ENCODE data around the gene WWOX.

The WWOX gene

DNA sequence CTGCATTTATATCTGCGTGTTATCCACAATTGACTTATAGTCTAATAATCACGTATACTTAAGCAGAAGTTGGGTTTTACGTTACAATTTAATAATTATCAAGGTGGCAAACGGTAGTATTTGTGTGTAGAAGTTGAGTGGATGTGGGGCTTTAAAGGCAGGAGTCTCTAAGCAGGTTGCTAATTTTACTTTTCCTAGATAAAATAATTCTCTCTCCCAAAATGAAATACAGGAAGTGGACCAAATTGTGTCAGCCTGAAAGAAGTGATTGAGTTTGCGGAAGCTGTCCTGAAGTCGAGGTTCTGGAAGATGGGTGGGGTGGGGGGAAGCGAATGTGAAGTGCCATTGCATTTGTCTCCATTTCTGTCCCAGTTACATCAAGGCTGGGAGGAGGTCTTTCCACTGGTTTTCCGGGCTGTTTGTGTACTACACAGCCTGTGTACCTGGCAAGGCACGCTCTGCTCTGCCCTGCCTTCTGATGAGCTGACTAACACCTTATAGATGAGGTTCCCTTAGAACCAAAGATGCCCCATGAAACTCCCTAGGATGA is 385.1 kb downstream of the WWOX start:
- Histone ChIP-seq H3K27ac (ENCODE audit: low read depth, low read length) (no peak overlapping the region), H2AFZ (ENCODE audit: insufficient read depth, low read length, poor library complexity) (no peak overlapping the region), H4K12ac (ENCODE audit: low read depth, low read length) (no peak overlapping the region), H3K4me1 (ENCODE audit: control insufficient read depth in 1 of 2, insufficient read depth in 2 of 2, low read length in 2 of 2) (peaks cover 2 to 7% of the 10 kb centered on the region in 2 experiments), H3K79me1 (ENCODE audit: low read length) (no peaks in the 10 kb centered on the region), H3K4ac (ENCODE audit: low read depth, low read length) (no peak overlapping the region), H3K23ac (ENCODE audit: low read length) (no peak overlapping the region), H3K9ac (ENCODE audit: low read length) (no peak overlapping the region), H4K91ac (ENCODE audit: low read depth, low read length) (no peak overlapping the region), H3K4me2 (ENCODE audit: low read length) (no peak overlapping the region), H2AK5ac (ENCODE audit: low read length) (no peak overlapping the region), H3K4me3 (ENCODE audit: low read depth, low read length) (no peak overlapping the region), H2BK120ac (ENCODE audit: insufficient read depth, low read length, poor library complexity) (no peak overlapping the region), H3K9me3 (ENCODE audit: insufficient read depth, low read depth, low read length) (no peaks in the 10 kb centered on the region), H3K36me3 (ENCODE audit: control insufficient read depth in 1 of 2, insufficient read depth in 2 of 2, low read length in 2 of 2) (no peaks in the 10 kb centered on the region), H3K79me2 (ENCODE audit: control insufficient read depth, insufficient read depth, low read length, poor library complexity) (no peaks in the 10 kb centered on the region), H2BK5ac (ENCODE audit: low read depth, low read length, poor library complexity) (no peak overlapping the region), H4K8ac (ENCODE audit: low read depth, low read length) (no peak overlapping the region), H3K27me3 (ENCODE audit: insufficient read depth, low read length) (no peaks in the 10 kb centered on the region), H2BK12ac (ENCODE audit: low read length) (peak overlapping the region; percentile 17), H3K14ac (ENCODE audit: low read length) (no peak overlapping the region), H3K18ac (ENCODE audit: low read length) (no peak overlapping the region)
- WGBS (ENCODE audit: extremely low coverage, insufficient coverage, insufficient read length): no CpG with 5 or more reads among the region's 9 CpGs
- no peak for DNase-seq

GRCh38 chr16:78485188-78485916 is 385.9 kb downstream of the WWOX start:
- H3K9me3 ChIP-seq (ENCODE audit: insufficient read depth, low read depth, low read length): no peaks in the 10 kb centered on the region
- no peak overlapping the region for H4K91ac ChIP-seq (ENCODE audit: low read depth, low read length)
- H3K18ac ChIP-seq (ENCODE audit: low read length): no peak overlapping the region
- H2AK5ac ChIP-seq (ENCODE audit: low read length): no peak overlapping the region
- no peak overlapping the region for H3K4me2 ChIP-seq (ENCODE audit: low read length)
- no peak overlapping the region for H3K4ac ChIP-seq (ENCODE audit: low read depth, low read length)
- H2BK120ac ChIP-seq (ENCODE audit: insufficient read depth, low read length, poor library complexity): no peak overlapping the region
- H3K79me1 ChIP-seq (ENCODE audit: low read length): no peaks in the 10 kb centered on the region
- WGBS (ENCODE audit: extremely low coverage, insufficient coverage, insufficient read length): no CpG with 5 or more reads among the region's 15 CpGs
- H3K79me2 ChIP-seq (ENCODE audit: control insufficient read depth, insufficient read depth, low read length, poor library complexity): no peaks in the 10 kb centered on the region
- no peak for DNase-seq
- H4K12ac ChIP-seq (ENCODE audit: low read depth, low read length): no peak overlapping the region
- no peak overlapping the region for H4K8ac ChIP-seq (ENCODE audit: low read depth, low read length)
- no peaks in the 10 kb centered on the region for H3K36me3 ChIP-seq (ENCODE audit: control insufficient read depth in 1 of 2, insufficient read depth in 2 of 2, low read length in 2 of 2)
- no peak overlapping the region for H2AFZ ChIP-seq (ENCODE audit: insufficient read depth, low read length, poor library complexity)
- H3K14ac ChIP-seq (ENCODE audit: low read length): no peak overlapping the region
- H3K4me1 ChIP-seq (ENCODE audit: control insufficient read depth in 1 of 2, insufficient read depth in 2 of 2, low read length in 2 of 2): peaks cover 2 to 7% of the 10 kb centered on the region in 2 experiments
- no peak overlapping the region for H2BK12ac ChIP-seq (ENCODE audit: low read length)
- H2BK5ac ChIP-seq (ENCODE audit: low read depth, low read length, poor library complexity): no peak overlapping the region
- no peak overlapping the region for H3K4me3 ChIP-seq (ENCODE audit: low read depth, low read length)
- H3K9ac ChIP-seq (ENCODE audit: low read length): no peak overlapping the region
- no peak overlapping the region for H3K27ac ChIP-seq (ENCODE audit: low read depth, low read length)
- no peaks in the 10 kb centered on the region for H3K27me3 ChIP-seq (ENCODE audit: insufficient read depth, low read length)
- H3K23ac ChIP-seq (ENCODE audit: low read length): no peak overlapping the region

DNA sequence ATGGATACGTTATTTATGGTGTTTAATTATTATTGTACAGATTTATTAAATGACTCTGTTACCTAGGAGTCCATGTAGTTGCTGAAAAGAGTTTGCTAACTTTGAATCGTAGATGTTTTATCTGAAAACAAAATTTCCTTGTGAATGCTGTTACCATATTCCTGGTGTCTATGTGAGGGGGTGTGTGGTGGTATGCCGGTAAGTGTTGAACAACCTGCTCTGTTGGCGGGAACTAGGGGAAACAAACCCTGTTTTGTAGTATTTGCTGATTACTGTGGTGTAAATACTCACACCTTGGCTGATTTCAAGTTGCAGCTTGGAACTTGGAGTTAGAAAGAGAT is 386.4 kb downstream of the WWOX start:
- Histone ChIP-seq H2BK5ac (ENCODE audit: low read depth, low read length, poor library complexity) (no peak overlapping the region), H3K4me3 (ENCODE audit: low read depth, low read length) (no peak overlapping the region), H2AFZ (ENCODE audit: insufficient read depth, low read length, poor library complexity) (no peak overlapping the region), H2BK120ac (ENCODE audit: insufficient read depth, low read length, poor library complexity) (no peak overlapping the region), H3K27ac (ENCODE audit: low read depth, low read length) (no peak overlapping the region), H2AK5ac (ENCODE audit: low read length) (no peak overlapping the region), H2BK12ac (ENCODE audit: low read length) (no peak overlapping the region), H3K4me2 (ENCODE audit: low read length) (no peak overlapping the region), H4K8ac (ENCODE audit: low read depth, low read length) (no peak overlapping the region), H3K79me2 (ENCODE audit: control insufficient read depth, insufficient read depth, low read length, poor library complexity) (no peaks in the 10 kb centered on the region), H3K4me1 (ENCODE audit: control insufficient read depth in 1 of 2, insufficient read depth in 2 of 2, low read length in 2 of 2) (peaks cover 2 to 7% of the 10 kb centered on the region in 2 experiments), H3K9ac (ENCODE audit: low read length) (no peak overlapping the region), H3K9me3 (ENCODE audit: insufficient read depth, low read depth, low read length) (no peaks in the 10 kb centered on the region), H4K91ac (ENCODE audit: low read depth, low read length) (no peak overlapping the region), H3K23ac (ENCODE audit: low read length) (no peak overlapping the region), H3K4ac (ENCODE audit: low read depth, low read length) (no peak overlapping the region), H3K27me3 (ENCODE audit: insufficient read depth, low read length) (no peaks in the 10 kb centered on the region), H4K12ac (ENCODE audit: low read depth, low read length) (no peak overlapping the region), H3K36me3 (ENCODE audit: control insufficient read depth in 1 of 2, insufficient read depth in 2 of 2, low read length in 2 of 2) (no peaks in the 10 kb centered on the region), H3K18ac (ENCODE audit: low read length) (no peak overlapping the region), H3K14ac (ENCODE audit: low read length) (no peak overlapping the region), H3K79me1 (ENCODE audit: low read length) (no peaks in the 10 kb centered on the region)
- no peak for DNase-seq
- no CpG with 5 or more reads among the region's 4 CpGs for WGBS (ENCODE audit: extremely low coverage, insufficient coverage, insufficient read length)

GRCh38 chr16:78487471-78487870 is 388.0 kb downstream of the WWOX start:
- H3K4me3 ChIP-seq (ENCODE audit: low read depth, low read length): no peak overlapping the region
- no peak overlapping the region for H3K9ac ChIP-seq (ENCODE audit: low read length)
- no peaks in the 10 kb centered on the region for H3K27me3 ChIP-seq (ENCODE audit: insufficient read depth, low read length)
- no CpG with 5 or more reads among the region's 3 CpGs for WGBS (ENCODE audit: extremely low coverage, insufficient coverage, insufficient read length)
- H3K36me3 ChIP-seq (ENCODE audit: control insufficient read depth in 1 of 2, insufficient read depth in 2 of 2, low read length in 2 of 2): no peaks in the 10 kb centered on the region
- no peak overlapping the region for H4K12ac ChIP-seq (ENCODE audit: low read depth, low read length)
- no peak overlapping the region for H3K23ac ChIP-seq (ENCODE audit: low read length)
- H3K27ac ChIP-seq (ENCODE audit: low read depth, low read length): no peak overlapping the region
- no peak overlapping the region for H3K18ac ChIP-seq (ENCODE audit: low read length)
- no peak overlapping the region for H2AFZ ChIP-seq (ENCODE audit: insufficient read depth, low read length, poor library complexity)
- H3K4ac ChIP-seq (ENCODE audit: low read depth, low read length): no peak overlapping the region
- no peak overlapping the region for H3K14ac ChIP-seq (ENCODE audit: low read length)
- H3K9me3 ChIP-seq (ENCODE audit: insufficient read depth, low read depth, low read length): no peaks in the 10 kb centered on the region
- H3K4me2 ChIP-seq (ENCODE audit: low read length): no peak overlapping the region
- H2BK12ac ChIP-seq (ENCODE audit: low read length): peak overlapping the region; percentile 45
- H3K79me2 ChIP-seq (ENCODE audit: control insufficient read depth, insufficient read depth, low read length, poor library complexity): no peaks in the 10 kb centered on the region
- H2BK5ac ChIP-seq (ENCODE audit: low read depth, low read length, poor library complexity): peak overlapping the region; percentile 9
- H2BK120ac ChIP-seq (ENCODE audit: insufficient read depth, low read length, poor library complexity): no peak overlapping the region
- no peak for DNase-seq
- H4K8ac ChIP-seq (ENCODE audit: low read depth, low read length): no peak overlapping the region
- no peak overlapping the region for H2AK5ac ChIP-seq (ENCODE audit: low read length)
- H4K91ac ChIP-seq (ENCODE audit: low read depth, low read length): no peak overlapping the region
- peaks cover 2 to 7% of the 10 kb centered on the region in 2 experiments for H3K4me1 ChIP-seq (ENCODE audit: control insufficient read depth in 1 of 2, insufficient read depth in 2 of 2, low read length in 2 of 2)
- H3K79me1 ChIP-seq (ENCODE audit: low read length): no peaks in the 10 kb centered on the region
